ENCODE measurements around the gene FBXO34. TPM values are rescaled to one million over a fixed set of nuclear protein-coding genes. Genes with fewer than 3 reads are reported as not detected.

The FBXO34 gene
- total and polyA plus RNA-seq, 12 donors: 5.9 to 31.0 (median 18.5) TPM

- no peaks in the 10 kb centered on the region for H3K36me3 ChIP-seq (replicated peaks in 1 of 2)
- H3K4me1 ChIP-seq (replicated peaks in 1 of 2): no peaks in the 10 kb centered on the region
- intact Hi-C loops (cut with DNase I): no loop called here
- H3K27ac ChIP-seq: no peak overlapping the region
- TF ChIP-seq, protein P1, sequence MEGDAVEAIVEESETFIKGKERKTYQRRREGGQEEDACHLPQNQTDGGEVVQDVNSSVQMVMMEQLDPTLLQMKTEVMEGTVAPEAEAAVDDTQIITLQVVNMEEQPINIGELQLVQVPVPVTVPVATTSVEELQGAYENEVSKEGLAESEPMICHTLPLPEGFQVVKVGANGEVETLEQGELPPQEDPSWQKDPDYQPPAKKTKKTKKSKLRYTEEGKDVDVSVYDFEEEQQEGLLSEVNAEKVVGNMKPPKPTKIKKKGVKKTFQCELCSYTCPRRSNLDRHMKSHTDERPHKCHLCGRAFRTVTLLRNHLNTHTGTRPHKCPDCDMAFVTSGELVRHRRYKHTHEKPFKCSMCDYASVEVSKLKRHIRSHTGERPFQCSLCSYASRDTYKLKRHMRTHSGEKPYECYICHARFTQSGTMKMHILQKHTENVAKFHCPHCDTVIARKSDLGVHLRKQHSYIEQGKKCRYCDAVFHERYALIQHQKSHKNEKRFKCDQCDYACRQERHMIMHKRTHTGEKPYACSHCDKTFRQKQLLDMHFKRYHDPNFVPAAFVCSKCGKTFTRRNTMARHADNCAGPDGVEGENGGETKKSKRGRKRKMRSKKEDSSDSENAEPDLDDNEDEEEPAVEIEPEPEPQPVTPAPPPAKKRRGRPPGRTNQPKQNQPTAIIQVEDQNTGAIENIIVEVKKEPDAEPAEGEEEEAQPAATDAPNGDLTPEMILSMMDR (IDR thresholded peaks at IDR 0.05): no peak
- TF ChIP-seq POLR2A (IDR thresholded peaks at IDR 0.05): no peak
- no peaks in the 10 kb centered on the region for H3K27me3 ChIP-seq
- H3K4me3 ChIP-seq: no peak overlapping the region
- 77 to 88% (median 82%) methylated on average over 2 of the region's 2 CpGs for WGBS, 4 donors
- H3K9me3 ChIP-seq (replicated peaks in 1 of 3): peaks cover 0 to 7% (median 5%) of the 10 kb centered on the region in 3 donors
- DNase-seq: no peak
Measured at GRCh38 chr14:55228261-55228660, 43.0 kb upstream of the FBXO34 start.

GRCh38 chr14:55233591-55233990 is 37.6 kb upstream of the FBXO34 start:
- Histone ChIP-seq H3K4me3 (no peak overlapping the region), H3K36me3 (replicated peaks in 1 of 2) (no peaks in the 10 kb centered on the region), H3K4me1 (replicated peaks in 1 of 2) (no peaks in the 10 kb centered on the region), H3K9me3 (replicated peaks in 1 of 3) (no peaks in the 10 kb centered on the region), H3K27me3 (no peaks in the 10 kb centered on the region), H3K27ac (no peak overlapping the region)
- no peak for DNase-seq
- intact Hi-C loops (cut with DNase I): no loop called here
- TF ChIP-seq, protein P1 (IDR thresholded peaks at IDR 0.05): no peak
- no peak for TF ChIP-seq POLR2A (IDR thresholded peaks at IDR 0.05)
- 42 to 62% (median 49%) methylated on average over 3 of the region's 3 CpGs for WGBS, 4 donors

GRCh38 chr14:55238019-55238680 is 33.1 kb upstream of the FBXO34 start:
- no peak overlapping the region for H3K27ac ChIP-seq
- H3K36me3 ChIP-seq (replicated peaks in 1 of 2): no peaks in the 10 kb centered on the region
- WGBS, 4 donors: 77 to 82% (median 80%) methylated on average over 12 of the region's 12 CpGs
- no peak overlapping the region for H3K4me3 ChIP-seq
- no peak for TF ChIP-seq POLR2A (IDR thresholded peaks at IDR 0.05)
- TF ChIP-seq, protein P1 (IDR thresholded peaks at IDR 0.05): no peak
- H3K4me1 ChIP-seq (replicated peaks in 1 of 2): no peaks in the 10 kb centered on the region
- no peaks in the 10 kb centered on the region for H3K9me3 ChIP-seq (replicated peaks in 1 of 3)
- intact Hi-C loops (cut with DNase I): no loop called here
- H3K27me3 ChIP-seq: peaks cover 4% of the 10 kb centered on the region
- no peak for DNase-seq

DNA sequence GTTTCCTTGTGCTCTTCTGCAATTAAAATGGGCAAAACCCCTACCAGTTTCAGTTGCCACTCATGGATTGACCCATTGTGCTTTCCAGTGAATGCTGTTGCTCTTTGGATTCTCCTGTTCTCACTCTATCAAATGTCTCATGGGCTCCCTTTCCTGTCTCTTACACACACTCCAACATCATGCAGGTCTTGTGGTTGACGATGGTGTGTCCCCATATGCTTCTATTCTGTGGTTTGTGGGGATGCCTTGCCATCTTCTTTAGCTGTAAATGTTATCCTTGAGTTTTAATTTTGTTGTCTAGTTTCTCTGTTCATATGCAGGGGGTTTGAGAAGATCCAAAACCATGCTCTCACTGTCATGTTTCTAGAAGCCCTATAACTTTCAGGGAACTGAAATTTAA is 31.9 kb upstream of the FBXO34 start:
- Histone ChIP-seq H3K4me3 (no peak overlapping the region), H3K27me3 (peaks cover 4% of the 10 kb centered on the region), H3K4me1 (replicated peaks in 1 of 2) (no peaks in the 10 kb centered on the region), H3K27ac (no peak overlapping the region), H3K9me3 (replicated peaks in 1 of 3) (no peaks in the 10 kb centered on the region), H3K36me3 (replicated peaks in 1 of 2) (no peaks in the 10 kb centered on the region)
- DNase-seq: no peak
- intact Hi-C loops (cut with DNase I): no loop called here
- TF ChIP-seq, protein P1 (IDR thresholded peaks at IDR 0.05): no peak
- no peak for TF ChIP-seq POLR2A (IDR thresholded peaks at IDR 0.05)
- WGBS, 4 donors: 71 to 81% (median 79%) methylated on average over 1 of the region's 1 CpG

Measured in adrenal gland (tissue), 12 donors.